GM21529 (cell line): ENCODE data around the gene GBE1.
"Not testable (repeated sequence)": the region's sequence is repeated elsewhere in the genome, so short reads cannot be mapped to it uniquely, and the experiment has no call there.

ENCODE experiments used
- ATAC-seq: cut with Tn5 transposase; IDR thresholded peaks from one replicate; pipeline ENCODE4 v1.9.1; 2021; ENCODE audit not compliant: unreplicated experiment

GBE1 gene

GRCh38 chr3:81760924-81761903 lies at the start of gene GBE1:
TSS of gene GBE1 (minus strand) at chr3:81761645. CDS start at chr3:81761517, 128 bp downstream.
- ATAC-seq = peak; percentile 85

DNA sequence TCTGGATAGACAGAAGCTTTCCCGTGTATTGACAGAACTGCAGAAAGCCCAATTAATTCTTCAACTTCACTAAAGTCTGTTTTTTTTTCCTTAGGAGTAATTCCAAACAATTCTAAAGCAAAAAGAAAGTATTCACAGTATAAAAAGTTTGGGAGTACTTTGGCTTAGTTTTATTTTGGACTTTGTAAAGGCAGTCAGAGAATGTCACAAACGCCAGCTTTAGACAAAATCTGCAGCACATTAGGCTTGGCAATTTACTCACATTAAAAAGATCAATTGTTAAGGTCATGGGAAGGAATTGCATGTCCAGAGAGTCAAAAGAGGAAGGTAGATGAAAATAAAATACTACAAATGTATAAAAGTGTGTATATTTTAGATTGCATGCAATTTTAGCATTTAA lies 47.5 kb upstream of the GBE1 start:
- ATAC-seq = no peak

- ATAC-seq = no peak
These were observed 38.0 kb upstream of the GBE1 start for GRCh38 chr3:81799403-81799802.

GRCh38 chr3:81793410-81793809 lies 32.0 kb upstream of the GBE1 start:
- no peak for ATAC-seq

GRCh38 chr3:81790117-81790516 lies 28.7 kb upstream of the GBE1 start:
- no peak for ATAC-seq

DNA sequence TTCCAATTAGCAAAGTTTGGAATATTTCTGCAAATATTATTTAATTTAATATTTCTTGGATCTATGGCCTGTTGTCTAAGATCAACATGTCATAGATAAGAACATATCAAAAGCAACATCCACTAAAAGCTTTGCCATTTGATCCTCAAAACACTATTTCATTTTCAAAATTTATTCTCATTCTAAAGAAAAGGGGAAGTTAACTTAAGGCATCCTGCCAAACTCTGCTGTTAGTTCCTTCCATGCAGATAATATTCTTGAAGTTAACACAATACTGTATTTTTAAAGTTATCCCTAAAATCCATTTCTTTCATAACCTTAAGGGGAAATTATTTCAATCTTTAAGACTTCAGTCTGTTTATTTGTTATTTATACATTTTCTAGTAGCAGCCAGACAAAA lies 28.2 kb upstream of the GBE1 start:
- ATAC-seq = no peak

GRCh38 chr3:81788610-81789009 lies 27.2 kb upstream of the GBE1 start:
- ATAC-seq = peak; percentile 81

- ATAC-seq = no peak
These were observed 26.6 kb upstream of the GBE1 start for GRCh38 chr3:81788044-81788443.

- ATAC-seq = no peak
These were observed 21.1 kb upstream of the GBE1 start for GRCh38 chr3:81782585-81782984.

- ATAC-seq = peak; percentile 46
These were observed 17.3 kb upstream of the GBE1 start for GRCh38 chr3:81778678-81779182.

GRCh38 chr3:81776643-81777042 lies 15.2 kb upstream of the GBE1 start:
- peak; percentile 49 for ATAC-seq

GRCh38 chr3:81770710-81771109 lies 9.3 kb upstream of the GBE1 start:
- no peak for ATAC-seq

DNA sequence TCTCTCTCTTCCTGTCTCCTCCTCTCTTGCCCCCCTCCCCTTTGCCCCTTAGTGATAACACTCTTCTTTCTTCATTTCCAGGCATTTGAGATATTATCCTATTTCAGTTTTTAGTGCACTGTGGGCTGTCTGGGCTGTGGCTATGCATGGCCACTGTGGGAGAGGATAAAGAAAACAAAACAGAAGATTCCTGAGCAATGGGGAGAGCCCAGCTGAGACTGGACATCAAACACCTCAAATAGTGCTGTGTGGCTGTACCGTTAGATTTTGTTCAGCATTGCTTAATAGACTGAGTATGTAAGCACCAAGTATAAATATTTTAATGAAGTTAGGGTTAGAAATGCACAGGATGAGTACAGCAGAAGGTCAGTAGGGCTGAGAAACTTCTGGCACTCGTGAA lies 7.9 kb upstream of the GBE1 start:
- ATAC-seq = no peak

DNA sequence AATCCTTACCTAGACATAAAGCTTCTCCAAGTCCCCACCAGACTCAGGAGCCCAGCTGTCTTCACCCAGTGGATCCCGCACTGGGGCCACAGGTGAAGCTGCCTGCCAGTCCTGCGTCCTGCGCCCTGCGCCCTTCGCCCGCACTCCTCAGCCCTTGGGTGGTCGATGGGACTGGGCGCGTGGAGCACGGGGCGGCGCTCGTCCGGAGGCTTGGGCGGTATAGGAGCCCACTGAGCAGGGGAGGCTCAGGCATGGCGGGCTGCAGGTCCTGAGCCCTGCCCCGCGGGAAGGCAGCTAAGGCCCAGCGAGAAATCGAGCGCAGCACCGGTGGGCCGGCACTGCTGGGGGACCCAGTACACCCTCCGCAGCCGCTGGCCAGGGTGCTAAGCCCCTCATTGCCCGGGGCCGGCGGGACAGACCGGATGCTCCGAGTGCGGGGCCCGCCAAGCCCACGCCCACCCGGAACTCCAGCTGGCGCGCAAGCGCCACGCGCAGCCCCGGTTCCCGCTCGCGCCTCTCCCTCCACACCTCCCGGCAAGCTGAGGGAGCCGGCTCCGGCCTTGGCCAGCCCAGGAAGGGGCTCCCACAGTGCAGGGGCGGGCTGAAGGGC lies 5.9 kb upstream of the GBE1 start:
- ATAC-seq = not testable (repeated sequence)

DNA sequence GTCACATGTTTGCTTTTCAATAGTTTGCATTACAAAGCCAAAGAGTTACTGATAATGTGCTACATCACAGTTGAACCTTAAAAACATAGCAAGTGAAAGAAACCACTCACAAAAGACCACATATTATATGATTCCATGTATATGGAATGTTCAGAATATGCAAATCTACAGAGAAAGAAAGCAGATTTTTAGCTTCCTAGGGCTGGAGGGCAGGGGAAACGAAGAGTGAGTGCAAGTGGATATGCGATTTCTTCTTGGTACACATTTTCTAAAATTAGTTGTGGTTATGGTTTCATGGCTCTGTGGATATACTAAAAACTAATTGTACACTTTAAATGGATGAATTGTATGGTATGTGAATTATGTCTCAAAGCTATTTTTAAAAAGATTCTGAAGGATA lies 4.0 kb upstream of the GBE1 start:
- ATAC-seq = no peak

DNA sequence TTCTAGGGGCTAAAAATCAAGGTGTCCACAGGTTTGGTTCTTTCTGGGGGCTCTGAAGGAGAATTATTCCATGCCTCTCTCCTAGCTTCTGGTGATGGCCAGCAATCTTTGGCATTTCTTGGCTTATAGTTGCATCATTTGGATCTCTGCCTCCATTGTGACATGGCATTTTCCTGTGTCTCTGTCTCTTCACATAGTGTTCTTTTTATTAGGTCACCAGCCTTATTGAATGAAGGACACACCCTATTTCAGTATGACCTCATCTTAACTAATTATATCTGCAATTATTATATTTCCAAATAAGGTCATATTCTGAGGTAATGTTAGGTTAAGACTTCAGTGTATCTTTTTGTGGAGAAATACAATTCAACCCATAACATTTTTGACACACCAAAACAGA lies 3.2 kb upstream of the GBE1 start:
- no peak for ATAC-seq

DNA sequence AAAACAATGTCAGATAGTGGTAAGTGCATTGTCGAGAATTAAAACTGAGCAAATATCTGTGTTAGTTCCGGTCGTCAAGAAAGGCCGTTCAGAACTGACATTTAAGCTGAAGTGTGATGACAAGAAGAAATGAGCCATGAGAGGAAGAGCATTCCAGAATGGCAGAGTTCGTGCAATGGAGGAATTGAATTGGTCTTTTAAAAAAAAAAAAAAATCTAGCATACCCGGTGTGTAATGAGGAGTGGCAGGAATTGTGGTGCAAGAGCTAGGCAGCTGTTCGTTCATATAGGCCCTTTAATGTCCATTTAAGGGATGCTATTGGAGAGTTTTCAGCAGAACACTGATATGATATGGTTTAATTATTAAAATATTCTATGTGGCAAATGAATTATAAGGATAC lies 2.6 kb upstream of the GBE1 start:
- ATAC-seq = no peak

DNA sequence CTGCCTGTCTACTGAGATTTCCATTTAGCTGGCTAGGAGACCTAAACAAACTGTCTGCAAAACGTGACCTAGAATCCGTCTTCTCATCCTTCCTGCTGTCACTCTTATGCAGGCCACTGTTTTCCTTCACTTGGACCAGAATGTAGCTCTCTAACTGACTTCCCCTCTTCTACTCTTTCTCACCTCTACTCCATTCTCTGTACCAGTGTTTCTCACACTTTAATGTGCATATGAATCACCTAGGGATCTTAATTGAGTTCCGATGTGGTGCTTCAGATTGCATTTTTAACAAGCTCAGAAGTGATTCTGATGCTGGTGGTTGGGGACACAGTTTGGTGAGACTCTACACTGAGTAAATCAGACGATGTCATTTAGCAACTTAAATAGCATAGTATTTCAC lies 1.6 kb upstream of the GBE1 start:
- no peak for ATAC-seq

DNA sequence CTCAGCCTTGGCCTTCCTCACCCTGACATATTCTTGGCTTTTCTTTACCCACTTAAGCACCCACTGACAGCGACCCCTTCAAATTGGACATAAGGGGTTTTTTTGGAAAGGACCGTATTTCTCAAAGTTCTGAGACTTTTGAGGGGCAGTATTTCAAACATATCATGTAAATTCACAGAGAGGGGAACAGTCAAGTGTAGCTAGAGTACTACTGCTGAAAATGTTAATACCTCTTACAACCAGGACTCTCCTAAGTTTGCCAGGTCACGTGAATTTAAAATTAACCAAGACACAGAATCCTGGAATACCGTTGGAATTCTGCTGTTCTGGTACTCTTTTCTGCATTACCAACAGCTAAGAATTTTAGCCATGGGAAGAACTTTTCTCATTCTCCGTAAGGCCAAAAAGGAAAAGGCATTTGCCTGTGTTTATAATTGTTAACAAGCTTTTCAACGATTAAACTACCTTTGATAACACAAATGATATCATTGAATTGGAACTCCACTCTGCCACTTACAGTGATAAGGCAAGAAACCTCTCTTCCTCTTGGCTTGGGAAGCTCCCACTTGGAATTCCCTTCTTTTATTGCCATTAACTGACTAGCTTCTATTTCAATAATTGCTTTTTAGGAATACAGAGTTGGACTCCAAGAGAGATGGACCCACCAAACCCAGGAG lies 597 bp upstream of the GBE1 start:
- no peak for ATAC-seq

DNA sequence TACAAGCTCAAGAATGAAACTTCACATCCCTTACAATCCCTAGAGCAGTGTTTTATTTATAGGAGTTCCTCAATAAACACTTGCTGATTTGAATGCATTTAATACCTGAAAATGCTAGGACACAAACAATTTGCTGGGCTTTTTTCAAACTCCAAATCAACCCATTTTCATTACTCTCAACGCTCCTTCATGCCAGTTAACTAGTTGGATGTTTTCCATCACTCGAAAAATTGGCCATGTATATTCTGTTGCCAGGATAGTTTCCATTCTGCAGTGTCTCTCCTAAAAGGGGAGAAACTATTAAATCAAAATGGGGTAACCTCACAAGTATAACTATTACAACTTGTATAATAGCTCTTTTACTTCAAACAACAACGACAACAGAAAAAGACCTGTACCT lies 1.2 kb downstream of the GBE1 start:
- ATAC-seq = no peak

- not testable (repeated sequence) for ATAC-seq
These were observed 2.7 kb downstream of the GBE1 start for GRCh38 chr3:81758771-81759170.

- no peak for ATAC-seq
These were observed 3.2 kb downstream of the GBE1 start for GRCh38 chr3:81758275-81758674.
